ENCODE measurements around the gene SMIM30.

GRCh38 chr7:113120647-113121046 is 2.3 kb upstream of the SMIM30 start:
- TF ChIP-seq, protein P1, sequence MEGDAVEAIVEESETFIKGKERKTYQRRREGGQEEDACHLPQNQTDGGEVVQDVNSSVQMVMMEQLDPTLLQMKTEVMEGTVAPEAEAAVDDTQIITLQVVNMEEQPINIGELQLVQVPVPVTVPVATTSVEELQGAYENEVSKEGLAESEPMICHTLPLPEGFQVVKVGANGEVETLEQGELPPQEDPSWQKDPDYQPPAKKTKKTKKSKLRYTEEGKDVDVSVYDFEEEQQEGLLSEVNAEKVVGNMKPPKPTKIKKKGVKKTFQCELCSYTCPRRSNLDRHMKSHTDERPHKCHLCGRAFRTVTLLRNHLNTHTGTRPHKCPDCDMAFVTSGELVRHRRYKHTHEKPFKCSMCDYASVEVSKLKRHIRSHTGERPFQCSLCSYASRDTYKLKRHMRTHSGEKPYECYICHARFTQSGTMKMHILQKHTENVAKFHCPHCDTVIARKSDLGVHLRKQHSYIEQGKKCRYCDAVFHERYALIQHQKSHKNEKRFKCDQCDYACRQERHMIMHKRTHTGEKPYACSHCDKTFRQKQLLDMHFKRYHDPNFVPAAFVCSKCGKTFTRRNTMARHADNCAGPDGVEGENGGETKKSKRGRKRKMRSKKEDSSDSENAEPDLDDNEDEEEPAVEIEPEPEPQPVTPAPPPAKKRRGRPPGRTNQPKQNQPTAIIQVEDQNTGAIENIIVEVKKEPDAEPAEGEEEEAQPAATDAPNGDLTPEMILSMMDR (IDR thresholded peaks at IDR 0.05 in 2 of 3, conservative IDR thresholded peaks at IDR 0.05 in 1 of 3; ENCODE audit: borderline replicate concordance in 1 of 3, insufficient read depth in 1 of 3, low read depth in 2 of 3, low read length in 2 of 3), result no peak
- TF ChIP-seq SP1 (IDR thresholded peaks at IDR 0.05; ENCODE audit: low read depth), result no peak
- TF ChIP-seq FOSL1 (IDR thresholded peaks at IDR 0.05; ENCODE audit: low read depth), result no peak
- TF ChIP-seq SRF (IDR thresholded peaks at IDR 0.05; ENCODE audit: low read depth), result no peak
- TF ChIP-seq POLR2A (IDR thresholded peaks at IDR 0.05; ENCODE audit: borderline replicate concordance, extremely low read depth, insufficient read depth, insufficient read length), result no peak
- TF ChIP-seq RAD21 (IDR thresholded peaks at IDR 0.05; ENCODE audit: low read depth), result no peak
- TF ChIP-seq EZH2 (IDR thresholded peaks at IDR 0.05), result no peak
- no peak for TF ChIP-seq POLR2AphosphoS5 (IDR thresholded peaks at IDR 0.05; ENCODE audit: low read depth, low read length)
- TF ChIP-seq, protein P2, sequence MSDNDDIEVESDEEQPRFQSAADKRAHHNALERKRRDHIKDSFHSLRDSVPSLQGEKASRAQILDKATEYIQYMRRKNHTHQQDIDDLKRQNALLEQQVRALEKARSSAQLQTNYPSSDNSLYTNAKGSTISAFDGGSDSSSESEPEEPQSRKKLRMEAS (IDR thresholded peaks at IDR 0.05), result no peak
- no peak for TF ChIP-seq CEBPB (IDR thresholded peaks at IDR 0.05; ENCODE audit: low read depth)
- no peak for TF ChIP-seq CBX3 (IDR thresholded peaks at IDR 0.05; ENCODE audit: low read depth)
